Adipocyte (in vitro differentiated cells): ENCODE measurements around the gene ZNF628.

Experiments used
- DNase-seq: peaks from one replicate; pipeline ENCODE4 v3.0.0-alpha.2; 2015; ENCODE audit warnings: low read depth
- H3K27me3 ChIP-seq: replicated peaks from 2 replicates; pipeline ENCODE4 v1.7.0; 2013; ENCODE audit warnings: mild to moderate bottlenecking, low read length, moderate library complexity; ENCODE audit not compliant: control insufficient read depth, insufficient read depth
- H3K36me3 ChIP-seq: 2 replicates; pipeline ENCODE4 v1.7.0; 2013; ENCODE audit warnings: low read length, mild to moderate bottlenecking, moderate library complexity; ENCODE audit not compliant: control insufficient read depth, insufficient read depth, severe bottlenecking
- H3K4me1 ChIP-seq: 2 replicates; pipeline ENCODE4 v1.7.0; 2013; ENCODE audit warnings: mild to moderate bottlenecking, low read length, moderate library complexity; ENCODE audit not compliant: control insufficient read depth, insufficient read depth
- H3K4me3 ChIP-seq: 2 replicates; pipeline ENCODE4 v1.7.0; 2013; ENCODE audit warnings: mild to moderate bottlenecking, low read length, moderate library complexity
- H3K9ac ChIP-seq: 2 replicates; pipeline ENCODE4 v1.7.0; 2013; ENCODE audit warnings: mild to moderate bottlenecking, low read length, moderate library complexity
- H3K9me3 ChIP-seq: 2 replicates; pipeline ENCODE4 v1.7.0; 2013; ENCODE audit warnings: mild to moderate bottlenecking, low read length, moderate library complexity; ENCODE audit not compliant: control insufficient read depth

Gene ZNF628

GRCh38 chr19:55482156-55482961 is 5.9 kb downstream of the ZNF628 start:
- no peak overlapping the region for H3K9ac ChIP-seq
- H3K9me3 ChIP-seq = no peaks in the 10 kb centered on the region
- no peaks in the 10 kb centered on the region for H3K27me3 ChIP-seq
- peaks cover 43% of the 10 kb centered on the region for H3K4me1 ChIP-seq
- no peak overlapping the region for H3K4me3 ChIP-seq
- DNase-seq = no peak
- H3K36me3 ChIP-seq = peaks cover 6% of the 10 kb centered on the region

- Histone ChIP-seq H3K36me3 (peaks cover 6% of the 10 kb centered on the region), H3K4me1 (peaks cover 42% of the 10 kb centered on the region), H3K9me3 (no peaks in the 10 kb centered on the region), H3K9ac (no peak overlapping the region), H3K4me3 (no peak overlapping the region), H3K27me3 (no peaks in the 10 kb centered on the region)
- no peak for DNase-seq
These were observed 6.7 kb downstream of the ZNF628 start for GRCh38 chr19:55482967-55483705.

- peak overlapping the region; percentile 77 for H3K9ac ChIP-seq
- no peak for DNase-seq
- peaks cover 42% of the 10 kb centered on the region for H3K4me1 ChIP-seq
- no peaks in the 10 kb centered on the region for H3K27me3 ChIP-seq
- H3K4me3 ChIP-seq = peak overlapping the region; percentile 79
- no peaks in the 10 kb centered on the region for H3K9me3 ChIP-seq
- peaks cover 6% of the 10 kb centered on the region for H3K36me3 ChIP-seq
These were observed 7.5 kb downstream of the ZNF628 start for GRCh38 chr19:55483706-55484592.

- no peaks in the 10 kb centered on the region for H3K27me3 ChIP-seq
- H3K9me3 ChIP-seq = no peaks in the 10 kb centered on the region
These were observed 8.4 kb downstream of the ZNF628 start, which contains the start of gene NAT14 for GRCh38 chr19:55484593-55485438. TSS of gene NAT14 (plus strand) at chr19:55485188. CDS start at chr19:55485709, 521 bp downstream.

GRCh38 chr19:55485439-55486011 is 9.1 kb downstream of the ZNF628 start:
- DNase-seq = no peak
- peaks cover 45% of the 10 kb centered on the region for H3K4me1 ChIP-seq
- H3K9ac ChIP-seq = peak overlapping the region; percentile 77
- H3K9me3 ChIP-seq = no peaks in the 10 kb centered on the region
- H3K36me3 ChIP-seq = peaks cover 6% of the 10 kb centered on the region
- no peaks in the 10 kb centered on the region for H3K27me3 ChIP-seq
- H3K4me3 ChIP-seq = peak overlapping the region; percentile 79

More at GRCh38 chr19:55484593-55485438, 8.4 kb downstream of the ZNF628 start, which contains the start of gene NAT14:
- H3K9ac ChIP-seq = peak within 1 kb of the TSS; percentile 77
- peaks cover 45% of the 10 kb centered on the region for H3K4me1 ChIP-seq
- DNase-seq = peak; percentile 81
- peaks cover 6% of the 10 kb centered on the region for H3K36me3 ChIP-seq
- peak within 1 kb of the TSS; percentile 79 for H3K4me3 ChIP-seq

- Histone ChIP-seq H3K9me3 (no peaks in the 10 kb centered on the region), H3K36me3 (peaks cover 6% of the 10 kb centered on the region), H3K9ac (peak overlapping the region; percentile 75), H3K27me3 (no peaks in the 10 kb centered on the region), H3K4me1 (peaks cover 49% of the 10 kb centered on the region), H3K4me3 (peak overlapping the region; percentile 79)
- no peak for DNase-seq
These were observed 9.9 kb downstream of the ZNF628 start for GRCh38 chr19:55486043-55486970.

GRCh38 chr19:55486971-55487923 is 10.8 kb downstream of the ZNF628 start:
- H3K9me3 ChIP-seq = no peaks in the 10 kb centered on the region
- H3K9ac ChIP-seq = peak overlapping the region; percentile 75
- H3K4me3 ChIP-seq = peak overlapping the region; percentile 32
- H3K4me1 ChIP-seq = peaks cover 58% of the 10 kb centered on the region
- peak; percentile 87 for DNase-seq
- peaks cover 6% of the 10 kb centered on the region for H3K36me3 ChIP-seq
- no peaks in the 10 kb centered on the region for H3K27me3 ChIP-seq

GRCh38 chr19:55487924-55488687 is 11.7 kb downstream of the ZNF628 start, which contains the start of gene SSC5D:
TSS of gene SSC5D (plus strand) at chr19:55488436. CDS start at chr19:55488590, 154 bp downstream.
- Histone ChIP-seq H3K9ac (peak within 1 kb of the TSS; percentile 86), H3K36me3 (no peaks in the 10 kb centered on the region), H3K4me1 (peaks cover 62% of the 10 kb centered on the region), H3K4me3 (peak within 1 kb of the TSS; percentile 66), H3K27me3 (no peaks in the 10 kb centered on the region), H3K9me3 (no peaks in the 10 kb centered on the region)
- peak; percentile 30 for DNase-seq
